ENCODE measurements around the gene PMM1. TPM values are rescaled to one million over a fixed set of nuclear protein-coding genes. Genes with fewer than 3 reads are reported as not detected.

Gene PMM1
- total and polyA plus RNA-seq, 2 of the 13 experiments (the other 11 are each of a cell fraction or from before 2014, with no cell fraction given): 17.8 to 95.6 TPM

- TF ChIP-seq ZXDC (CRISPR knock-in tag; IDR thresholded peaks at IDR 0.05): no peak
- TF ChIP-seq YY1 (IDR thresholded peaks at IDR 0.05; ENCODE audit: insufficient read depth, insufficient replicate concordance, low read depth, low read length): no peak
- TF ChIP-seq MATR3 (CRISPR knock-in tag; IDR thresholded peaks at IDR 0.05): no peak
- no peak for TF ChIP-seq SPEN (CRISPR knock-in tag; IDR thresholded peaks at IDR 0.05; ENCODE audit: low read depth)
- TF ChIP-seq MXD3 (CRISPR knock-in tag; IDR thresholded peaks at IDR 0.05): no peak
Observed at GRCh38 chr22:41584881-41585280, 4.8 kb downstream of the PMM1 start (continued).

GRCh38 chr22:41582694-41583093, 6.9 kb downstream of the PMM1 start:
- in situ Hi-C loops (cut with HindIII; ENCODE audit: extremely low pct_ligation_motif_present, low pct_unique_long_range_greater_than_20kb) (no loop called here), intact Hi-C loops (cut with micrococcal nuclease; ENCODE audit: unreplicated experiment) (no loop called here)
- 96% methylated on average over 8 of the region's 8 CpGs for WGBS (ENCODE audit: low lambda C conversion rate)
- ATAC-seq: no peak
- ChIA-PET CTCF (ENCODE audit: low intra/inter-chr PET ratio, low total read pairs) (no interaction called here), POLR2A (no interaction called here)
- Histone ChIP-seq H3K9me3 (ENCODE audit: low read length) (no peaks in the 10 kb centered on the region), H4K20me1 (ENCODE audit: insufficient read depth, low read length) (no peaks in the 10 kb centered on the region), H2AFZ (ENCODE audit: low read length) (no peak overlapping the region), H3K36me3 (replicated peaks in 1 of 2; ENCODE audit: control insufficient read depth in 1 of 2, insufficient read depth in 2 of 2, low read length in 2 of 2) (peaks cover 10 to 51% of the 10 kb centered on the region in 2 experiments), H3K4me3 (replicated peaks in 1 of 3; ENCODE audit: insufficient read depth in 1 of 3, low read depth in 2 of 3, low read length in 3 of 3) (no peak overlapping the region), H3K4me2 (ENCODE audit: low read depth, low read length) (no peak overlapping the region), H3K4me1 (ENCODE audit: insufficient read depth, low read length) (peaks cover 27% of the 10 kb centered on the region), H3K79me2 (ENCODE audit: insufficient read depth, low read length) (no peaks in the 10 kb centered on the region), H3K9ac (ENCODE audit: insufficient read depth, low read depth, low read length) (no peak overlapping the region), H3K27ac (ENCODE audit: extremely low read length, insufficient read depth, low read length) (no peak overlapping the region), H3K27me3 (ENCODE audit: control insufficient read depth in 1 of 2, insufficient read depth in 2 of 2, low read length in 2 of 2) (no peaks in the 10 kb centered on the region)
- TF ChIP-seq ELF1 (CRISPR knock-in tag; IDR thresholded peaks at IDR 0.05): no peak
- no peak for TF ChIP-seq MAFK (conservative IDR thresholded peaks at IDR 0.05 in 1 of 2, IDR thresholded peaks at IDR 0.05 in 1 of 2; ENCODE audit: low read length in 2 of 2)
- no peak for TF ChIP-seq ZNF335 (CRISPR knock-in tag; IDR thresholded peaks at IDR 0.05)
- TF ChIP-seq ZNF512 (CRISPR knock-in tag; IDR thresholded peaks at IDR 0.05): no peak
- no peak for DNase-seq (ENCODE audit: low spot score)
- BruUV-seq (replicated peaks): no TSS peak
- no peak for FAIRE-seq

Measured in HepG2 (cell line).